ENCODE measurements around the gene ANAPC16.
A peak's percentile ranks its signal among the peaks of the same experiment; 100 is the strongest.
"Not testable (repeated sequence)": the region's sequence is repeated elsewhere in the genome, so short reads cannot be mapped to it uniquely, and the experiment has no call there.

The ANAPC16 gene

GRCh38 chr10:72244573-72245038 is 28.8 kb downstream of the ANAPC16 start:
- H3K27ac ChIP-seq, result peak overlapping the region; percentile 100

GRCh38 chr10:72245949-72246525 is 30.2 kb downstream of the ANAPC16 start:
- TF ChIP-seq CTCF (conservative IDR thresholded peaks at IDR 0.05; ENCODE audit: low read depth), result no peak
- ChIA-PET POLR2A (ENCODE audit: low non-redundant PET) (no interaction called here), CTCF (interaction anchor here (0.7 kb wide), 1 partner anchor 29 kb away, joined by 3 read pairs; no protein-coding TSS in a partner anchor)
- H3K27ac ChIP-seq, result peak overlapping the region; percentile 100
- no peak for DNase-seq (ENCODE audit: low spot score)

More at GRCh38 chr10:72244573-72245038, 28.8 kb downstream of the ANAPC16 start:
- CTCF ChIA-PET, result no interaction called here
- no peak for DNase-seq (ENCODE audit: low spot score)
- no peak for TF ChIP-seq CTCF (conservative IDR thresholded peaks at IDR 0.05; ENCODE audit: low read depth)
- POLR2A ChIA-PET (ENCODE audit: low non-redundant PET), result no interaction called here

GRCh38 chr10:72248468-72249151 is 32.8 kb downstream of the ANAPC16 start:
- no peak for TF ChIP-seq CTCF (conservative IDR thresholded peaks at IDR 0.05; ENCODE audit: low read depth)
- peak; percentile 80 for DNase-seq (ENCODE audit: low spot score)
- peak overlapping the region; percentile 100 for H3K27ac ChIP-seq
- ChIA-PET CTCF (interaction anchor here (0.7 kb wide), 1 partner anchor 93 kb away, joined by 3 read pairs; no protein-coding TSS in a partner anchor), POLR2A (ENCODE audit: low non-redundant PET) (interaction anchor here (1.4 kb wide), 1 partner anchor 25 kb away, joined by 4 read pairs; the partner anchor contains the start of gene DDIT4)

GRCh38 chr10:72249176-72249862 is 33.5 kb downstream of the ANAPC16 start:
- CTCF ChIA-PET; DNase-seq (ENCODE audit: low spot score): not testable (repeated sequence)
- POLR2A ChIA-PET (ENCODE audit: low non-redundant PET), result interaction anchor here (1.1 kb wide), 1 partner anchor 24 kb away, joined by 4 read pairs; the partner anchor contains the start of gene DDIT4
- peak overlapping the region; percentile 100 for H3K27ac ChIP-seq

- DNase-seq (ENCODE audit: low spot score), result no peak
- ChIA-PET POLR2A (ENCODE audit: low non-redundant PET) (interaction anchor here (0.6 to 1.9 kb wide), 3 partner anchors 10 to 23 kb away, joined by 4 to 9 read pairs (median 6); partner anchors contain the start of gene DDIT4), CTCF (no interaction called here)
- H3K27ac ChIP-seq, result peak overlapping the region; percentile 100
- no peak for TF ChIP-seq CTCF (conservative IDR thresholded peaks at IDR 0.05; ENCODE audit: low read depth)
Observed at GRCh38 chr10:72250666-72251065, 34.9 kb downstream of the ANAPC16 start.

- TF ChIP-seq CTCF (conservative IDR thresholded peaks at IDR 0.05; ENCODE audit: low read depth), result no peak
- H3K27ac ChIP-seq, result peak overlapping the region; percentile 100
- ChIA-PET CTCF (no interaction called here), POLR2A (ENCODE audit: low non-redundant PET) (interaction anchor here (0.6 to 1.9 kb wide), 2 partner anchors 9 to 22 kb away, joined by 6 to 9 read pairs; no protein-coding TSS in a partner anchor)
- DNase-seq (ENCODE audit: low spot score), result no peak
Observed at GRCh38 chr10:72251635-72252034, 35.8 kb downstream of the ANAPC16 start.
